GM23338 (cell line): ENCODE data around the gene RPS6KC1. TPM values are rescaled to one million over a fixed set of nuclear protein-coding genes. Genes with fewer than 3 reads are reported as not detected.

Source experiments
- ATAC-seq: fragments of 200-7000 bp; cut with Tn5 transposase; 3 replicates; pipeline ENCODE4 v1.9.1; 2020
- DNase-seq: peaks from one replicate; pipeline ENCODE4 v3.0.0-alpha.2; 2015; ENCODE audit warnings: low spot score
- H2AFZ ChIP-seq: fragments of 200-600 bp; sonication (generic); 2 replicates; pipeline ENCODE4 v1.8.0; 2016; ENCODE audit warnings: antibody characterized with exemption, mild to moderate bottlenecking, moderate library complexity
- H3F3A ChIP-seq: fragments of 200-600 bp; sonication (generic); replicated peaks from 2 replicates; pipeline ENCODE4 v1.8.0; 2017; ENCODE audit warnings: antibody characterized with exemption, mixed run types, low read depth
- H3K27ac ChIP-seq: fragments of 200-600 bp; sonication (generic); 2 replicates; pipeline ENCODE4 v1.6.1; 2016; ENCODE audit warnings: low read depth
- H3K27me3 ChIP-seq: fragments of 200-600 bp; sonication (generic); 2 replicates; pipeline ENCODE4 v1.8.0; 2016; ENCODE audit warnings: mild to moderate bottlenecking, mixed run types, moderate library complexity; ENCODE audit not compliant: insufficient read depth
- H3K36me3 ChIP-seq: fragments of 200-600 bp; sonication (generic); 2 replicates; pipeline ENCODE4 v1.8.0; 2016; ENCODE audit warnings: mild to moderate bottlenecking; ENCODE audit not compliant: insufficient read depth
- H3K4me1 ChIP-seq: fragments of 200-600 bp; sonication (generic); 2 replicates; pipeline ENCODE4 v1.8.0; 2016; ENCODE audit warnings: mild to moderate bottlenecking, moderate library complexity; ENCODE audit not compliant: insufficient read depth
- H3K4me2 ChIP-seq: fragments of 200-600 bp; sonication (generic); 2 replicates; pipeline ENCODE4 v1.7.1; 2017; ENCODE audit warnings: mixed run types
- H3K4me3 ChIP-seq: fragments of 200-600 bp; sonication (generic); 2 replicates; pipeline ENCODE4 v1.6.1; 2016; ENCODE audit warnings: mixed run types
- H3K79me2 ChIP-seq: fragments of 200-600 bp; sonication (generic); replicated peaks from 2 replicates; pipeline ENCODE4 v1.8.0; 2017; ENCODE audit warnings: mild to moderate bottlenecking; ENCODE audit not compliant: insufficient read depth
- H3K9me2 ChIP-seq: fragments of 200-600 bp; sonication (generic); 2 replicates; pipeline ENCODE4 v1.8.0; 2017; ENCODE audit not compliant: insufficient read depth
- H4K20me1 ChIP-seq: fragments of 200-600 bp; sonication (generic); replicated peaks from 2 replicates; pipeline ENCODE4 v1.8.0; 2017; ENCODE audit warnings: mild to moderate bottlenecking; ENCODE audit not compliant: insufficient read depth
- H3K27ac Mint-ChIP-seq: 2 replicates; pipeline ENCODE4 v1.8.0; 2020; ENCODE audit warnings: inconsistent platforms, mild to moderate bottlenecking, moderate library complexity, mixed read lengths
- H3K27me3 Mint-ChIP-seq: 3 replicates; pipeline ENCODE4 v1.8.0; 2022; ENCODE audit warnings: low read depth, mild to moderate bottlenecking, moderate library complexity, mixed read lengths, inconsistent platforms; ENCODE audit not compliant: insufficient read depth, poor library complexity
- H3K36me3 Mint-ChIP-seq: 3 replicates; pipeline ENCODE4 v1.8.0; 2021; ENCODE audit warnings: low read depth, mild to moderate bottlenecking, inconsistent platforms, moderate library complexity, mixed read lengths
- H3K4me1 Mint-ChIP-seq: 3 replicates; pipeline ENCODE4 v1.8.0; 2020; ENCODE audit warnings: mild to moderate bottlenecking, inconsistent platforms, mixed read lengths
- H3K4me3 Mint-ChIP-seq: 3 replicates; pipeline ENCODE4 v1.8.0; 2021; ENCODE audit warnings: moderate library complexity, mild to moderate bottlenecking, inconsistent platforms, mixed read lengths
- H3K9me3 Mint-ChIP-seq: 3 replicates; pipeline ENCODE4 v1.8.0; 2020; ENCODE audit warnings: moderate library complexity, mild to moderate bottlenecking, inconsistent platforms, mixed read lengths
- CREB1 ChIP-seq: fragments of 250-450 bp; sonication (Bioruptor Pico); IDR thresholded peaks from 2 replicates; pipeline ENCODE4 v1.5.0; 2020; ENCODE audit warnings: low read depth, mild to moderate bottlenecking, moderate library complexity
- CTCF ChIP-seq, 2 experiments: fragments of 200-600 bp in 1 of 2; sonication (generic) in 1 of 2; conservative IDR thresholded peaks; 2 replicates each; pipeline versions ENCODE4 v1.5.1 to v1.6.1; 2016 to 2017; ENCODE audit warnings: antibody characterized with exemption in 2 of 2, low read depth in 2 of 2, mild to moderate bottlenecking in 2 of 2, moderate library complexity in 1 of 2
- ETS1 ChIP-seq: IDR thresholded peaks from 2 replicates; pipeline ENCODE4 v1.6.1; 2016; ENCODE audit warnings: antibody characterized with exemption
- EZH2 ChIP-seq: fragments of 200-600 bp; sonication (generic); IDR thresholded peaks from one replicate; pipeline ENCODE4 v1.8.0; 2017; ENCODE audit warnings: antibody characterized with exemption, mild to moderate bottlenecking, low read depth; ENCODE audit not compliant: unreplicated experiment
- EZH2phosphoT487 ChIP-seq: fragments of 200-600 bp; sonication (generic); IDR thresholded peaks from one replicate; pipeline ENCODE4 v1.8.1; 2018; ENCODE audit warnings: antibody characterized with exemption; ENCODE audit not compliant: unreplicated experiment
- JUNB ChIP-seq: IDR thresholded peaks from one replicate; pipeline ENCODE4 v1.6.1; 2016; ENCODE audit warnings: antibody characterized with exemption; ENCODE audit not compliant: unreplicated experiment
- NANOG ChIP-seq: IDR thresholded peaks from 2 replicates; pipeline ENCODE4 v1.6.1; 2016; ENCODE audit warnings: antibody characterized with exemption, borderline replicate concordance
- POLR2AphosphoS5 ChIP-seq: IDR thresholded peaks from 2 replicates; pipeline ENCODE4 v1.6.1; 2016; ENCODE audit warnings: antibody characterized with exemption, low read depth
- REST ChIP-seq: IDR thresholded peaks from one replicate; pipeline ENCODE4 v1.6.1; 2018; ENCODE audit warnings: antibody characterized with exemption; ENCODE audit not compliant: unreplicated experiment
- STAT1 ChIP-seq: IDR thresholded peaks from one replicate; pipeline ENCODE4 v1.6.1; 2016; ENCODE audit warnings: antibody characterized with exemption; ENCODE audit not compliant: unreplicated experiment
- ZNF114 ChIP-seq: fragments of 250-450 bp; sonication (Bioruptor Pico); IDR thresholded peaks from 2 replicates; pipeline ENCODE4 v1.5.0; 2020; ENCODE audit warnings: mild to moderate bottlenecking, moderate library complexity
- ZNF331 ChIP-seq: fragments of 250-450 bp; sonication (Bioruptor Pico); IDR thresholded peaks from 2 replicates; pipeline ENCODE4 v1.5.0; 2020; ENCODE audit warnings: low read depth, mild to moderate bottlenecking, moderate library complexity
- ZNF462 ChIP-seq: fragments of 250-450 bp; sonication (Bioruptor Pico); IDR thresholded peaks from 2 replicates; pipeline ENCODE4 v1.5.0; 2020; ENCODE audit warnings: mild to moderate bottlenecking, moderate library complexity
- polyA plus RNA-seq: library from polyadenylated mRNA; unstranded; fragments of >200 nt; fragmentation: Nextera tagmentation; extraction: Ambion mirVana; gene quantifications from 2 replicates; pipeline ENCODE4 v1.2.1, GENCODE V29; 2016
- total RNA-seq: library from RNA; depleted of rRNA; stranded (reverse); fragments of >200 nt; shearing (Covaris generic); gene quantifications from 2 replicates; pipeline ENCODE4 v1.2.3, GENCODE V29; 2014

The RPS6KC1 gene
- total and polyA plus RNA-seq, 2 experiments from 2014 or later, result 7.9 to 24.9 TPM

- TF ChIP-seq ZNF114 (no peak), CTCF (conservative IDR thresholded peaks at IDR 0.05; ENCODE audit: low read depth in 2 of 2) (no peak), REST (no peak), ZNF462 (CRISPR knock-in tag) (no peak), ETS1 (no peak), EZH2phosphoT487 (no peak), CREB1 (CRISPR knock-in tag) (no peak), POLR2AphosphoS5 (no peak), NANOG (no peak), STAT1 (no peak), JUNB (no peak), EZH2 (no peak), ZNF331 (CRISPR knock-in tag) (no peak)
- H3K36me3 ChIP-seq, result no peaks in the 10 kb centered on the region
- ATAC-seq (no peak), DNase-seq (no peak)
- H3K4me3 ChIP-seq, result no peak overlapping the region
- no peak overlapping the region for H3K4me2 ChIP-seq
- no peaks in the 10 kb centered on the region for H3K36me3 Mint-ChIP-seq
- no peak overlapping the region for H3K4me3 Mint-ChIP-seq
- H2AFZ ChIP-seq, result no peak overlapping the region
- H3K9me3 Mint-ChIP-seq, result no peaks in the 10 kb centered on the region
- no peaks in the 10 kb centered on the region for H3F3A ChIP-seq
- no peaks in the 10 kb centered on the region for H3K9me2 ChIP-seq
- H3K27ac Mint-ChIP-seq, result no peak overlapping the region
- H3K27me3 Mint-ChIP-seq, result no peaks in the 10 kb centered on the region
- H3K27ac ChIP-seq, result no peak overlapping the region
- H3K79me2 ChIP-seq, result no peaks in the 10 kb centered on the region
- 0 out of 2 replicates have a peak, but pooled peaks cover 3% of the 10 kb centered on the region for H3K4me1 ChIP-seq
- H4K20me1 ChIP-seq, result no peaks in the 10 kb centered on the region
- peaks cover 16% of the 10 kb centered on the region for H3K4me1 Mint-ChIP-seq
- H3K27me3 ChIP-seq, result no peaks in the 10 kb centered on the region
These were observed 224.3 kb downstream of the RPS6KC1 start for GRCh38 chr1:213275293-213275692.
